T1000 (cell line): ENCODE data around the gene CEP85.

Experiments used
- DNase-seq: peaks from one replicate; lab custom pipeline; 2025; ENCODE audit warnings: mixed read lengths; lab: John Stamatoyannopoulos, UW

Gene CEP85

GRCh38 chr1:26233903-26234643 lies at the start of gene CEP85:
Gene CEP85, plus strand, starts transcription at chr1:26234200. Its CDS starts 5,584 bp downstream, at chr1:26239784.
- DNase-seq: peak; percentile 97

GRCh38 chr1:26184883-26185282 lies 49.1 kb upstream of the CEP85 start:
- no peak for DNase-seq

- no peak for DNase-seq
These were observed 46.1 kb upstream of the CEP85 start for GRCh38 chr1:26187882-26188281.

GRCh38 chr1:26188477-26188876 lies 45.5 kb upstream of the CEP85 start:
- no peak for DNase-seq

- DNase-seq: no peak
These were observed 44.7 kb upstream of the CEP85 start for GRCh38 chr1:26189331-26189730.

GRCh38 chr1:26189751-26190275 lies 44.2 kb upstream of the CEP85 start:
- DNase-seq: no peak

GRCh38 chr1:26190373-26190987 lies 43.5 kb upstream of the CEP85 start, which contains the start of gene CATSPER4:
Gene CATSPER4, plus strand, starts transcription at chr1:26190602. Its CDS starts 26 bp downstream, at chr1:26190628.
- no peak for DNase-seq

GRCh38 chr1:26191739-26192138 lies 42.3 kb upstream of the CEP85 start:
- DNase-seq: no peak

GRCh38 chr1:26195805-26196204 lies 38.2 kb upstream of the CEP85 start:
- no peak for DNase-seq

- DNase-seq: no peak
These were observed 36.7 kb upstream of the CEP85 start for GRCh38 chr1:26197301-26197700.

GRCh38 chr1:26197813-26198212 lies 36.2 kb upstream of the CEP85 start:
- no peak for DNase-seq

- no peak for DNase-seq
These were observed 33.6 kb upstream of the CEP85 start for GRCh38 chr1:26200413-26200812.

GRCh38 chr1:26203642-26204318 lies 30.2 kb upstream of the CEP85 start:
- DNase-seq: no peak

- DNase-seq: no peak
These were observed 23.7 kb upstream of the CEP85 start for GRCh38 chr1:26210147-26210870.

- DNase-seq: no peak
These were observed 21.3 kb upstream of the CEP85 start for GRCh38 chr1:26212726-26213125.

GRCh38 chr1:26213335-26213905 lies 20.6 kb upstream of the CEP85 start:
- DNase-seq: no peak

- no peak for DNase-seq
These were observed 18.8 kb upstream of the CEP85 start for GRCh38 chr1:26215246-26215645.

GRCh38 chr1:26218906-26219494 lies 15.0 kb upstream of the CEP85 start:
- no peak for DNase-seq

- DNase-seq: no peak
These were observed 13.6 kb upstream of the CEP85 start for GRCh38 chr1:26220199-26220912.

- no peak for DNase-seq
These were observed 12.9 kb upstream of the CEP85 start for GRCh38 chr1:26221094-26221493.

- no peak for DNase-seq
These were observed 9.4 kb upstream of the CEP85 start for GRCh38 chr1:26224606-26225005.
